H1 (cell line): Measurements from ENCODE around the gene SSTR4. TPM values are rescaled to one million over a fixed set of nuclear protein-coding genes. Genes with fewer than 3 reads are reported as not detected.

Source experiments
- CTCF ChIA-PET: fragments of 300-600 bp; sonication (Branson Sonifier 250); formaldehyde crosslinking; loops from one replicate; lab custom pipeline; 2021; ENCODE audit not compliant: partially characterized antibody; lab: Charles Lee
- POLR2A ChIA-PET: fragments of 300-600 bp; sonication (Branson Sonifier 250); formaldehyde crosslinking; loops from one replicate; lab custom pipeline; 2021; ENCODE audit warnings: inconsistent platforms; ENCODE audit not compliant: partially characterized antibody; lab: Charles Lee
- DNase-seq, 2 experiments: peaks; one replicate each; pipeline versions ENCODE4 v3.0.0 to v3.0.0-alpha.2; 2010 to 2022; ENCODE audit warnings: low spot score in 2 of 2, low read depth in 1 of 2, mixed read lengths in 1 of 2
- FAIRE-seq: peaks from 2 replicates; lab custom pipeline; 2011; peaks lifted over from hg19 to GRCh38; lab: Jason Lieb, UNC
- H2AFZ ChIP-seq: 2 replicates; pipeline ENCODE4 v1.8.1; 2012; ENCODE audit warnings: low read length, inconsistent platforms
- H2AK5ac ChIP-seq: 2 replicates; pipeline ENCODE4 v1.6.1; 2013; ENCODE audit warnings: low read depth, low read length
- H2BK120ac ChIP-seq: replicated peaks from 2 replicates; pipeline ENCODE3; 2013; ENCODE audit warnings: low read depth, low read length, inconsistent platforms
- H2BK12ac ChIP-seq: 2 replicates; pipeline ENCODE4 v1.6.1; 2013; ENCODE audit warnings: low read depth, low read length
- H2BK15ac ChIP-seq: 2 replicates; pipeline ENCODE4 v1.6.1; 2013; ENCODE audit warnings: low read length
- H2BK20ac ChIP-seq: 2 replicates; pipeline ENCODE4 v1.6.1; 2013; ENCODE audit warnings: low read length
- H2BK5ac ChIP-seq: 2 replicates; pipeline ENCODE4 v1.6.1; 2013; ENCODE audit warnings: low read depth, low read length
- H3K14ac ChIP-seq: 2 replicates; pipeline ENCODE4 v1.6.1; 2013; ENCODE audit warnings: inconsistent platforms; ENCODE audit not compliant: insufficient read length
- H3K18ac ChIP-seq: 2 replicates; pipeline ENCODE4 v1.6.1; 2013; ENCODE audit warnings: low read length; ENCODE audit errors: extremely low read depth
- H3K23ac ChIP-seq: 2 replicates; pipeline ENCODE4 v1.6.1; 2013; ENCODE audit warnings: inconsistent platforms; ENCODE audit not compliant: insufficient read length
- H3K23me2 ChIP-seq: 2 replicates; pipeline ENCODE4 v1.6.1; 2013; ENCODE audit warnings: low read depth, low read length
- H3K27ac ChIP-seq: 2 replicates; pipeline ENCODE4 v1.6.1; 2011; ENCODE audit warnings: low read depth, low read length, inconsistent platforms
- H3K27me3 ChIP-seq, 4 experiments: replicated peaks in 1 of 4; 1 replicate in 1 of 4; 2 replicates in 3 of 4; pipeline versions ENCODE4 v1.6.1 to v1.8.1; 2011 to 2013; ENCODE audit warnings: low read length in 3 of 4, mild to moderate bottlenecking in 3 of 4, inconsistent platforms in 2 of 4, mixed read lengths in 2 of 4, moderate library complexity in 1 of 4; ENCODE audit not compliant: control insufficient read depth in 3 of 4, insufficient read depth in 3 of 4; ENCODE audit errors: extremely low read depth in 1 of 4
- H3K36me3 ChIP-seq, 4 experiments: 2 replicates each; pipeline versions ENCODE4 v1.6.1 to v1.8.1; 2011 to 2013; ENCODE audit warnings: mild to moderate bottlenecking in 4 of 4, low read length in 3 of 4, moderate library complexity in 2 of 4, control low read depth in 1 of 4, inconsistent platforms in 1 of 4; ENCODE audit not compliant: insufficient read depth in 4 of 4, control insufficient read depth in 2 of 4
- H3K4ac ChIP-seq: replicated peaks from 2 replicates; pipeline ENCODE3; 2013; ENCODE audit warnings: low read length, low read depth, mixed read lengths, inconsistent platforms; ENCODE audit not compliant: insufficient read length
- H3K4me1 ChIP-seq, 4 experiments: replicated peaks in 1 of 4; 1 replicate in 1 of 4; 2 replicates in 3 of 4; pipeline versions ENCODE4 v1.6.1 to v1.8.1; 2011 to 2013; ENCODE audit warnings: low read length in 3 of 4, inconsistent platforms in 2 of 4, mixed read lengths in 1 of 4; ENCODE audit not compliant: insufficient read depth in 4 of 4, control insufficient read depth in 3 of 4
- H3K4me2 ChIP-seq, 2 experiments: 2 replicates each; pipeline versions ENCODE4 v1.6.1 to v1.8.1; 2011 to 2013; ENCODE audit warnings: low read depth in 2 of 2, low read length in 2 of 2, control low read depth in 1 of 2, inconsistent platforms in 1 of 2, mild to moderate bottlenecking in 1 of 2; ENCODE audit not compliant: insufficient read depth in 1 of 2
- H3K4me3 ChIP-seq, 4 experiments: fragments of 200-600, 300-600 bp in 1 of 4; sonication (generic), shearing (Covaris generic), sonication (Bioruptor Twin) in 1 of 4; 2 replicates each; pipeline versions ENCODE4 v1.5.1 to v1.8.1; 2011 to 2016; ENCODE audit warnings: low read length in 4 of 4, low read depth in 3 of 4, control low read depth in 2 of 4, inconsistent platforms in 2 of 4, mild to moderate bottlenecking in 2 of 4, mixed read lengths in 1 of 4, moderate library complexity in 1 of 4; ENCODE audit not compliant: insufficient read depth in 2 of 4; ENCODE audit errors: extremely low read depth in 1 of 4
- H3K56ac ChIP-seq: replicated peaks from 2 replicates; pipeline ENCODE3; 2013; ENCODE audit warnings: low read depth, mild to moderate bottlenecking, mixed read lengths, low read length, inconsistent platforms; ENCODE audit not compliant: insufficient read length
- H3K79me1 ChIP-seq: 2 replicates; pipeline ENCODE4 v1.6.1; 2013; ENCODE audit warnings: low read depth, low read length, control low read depth
- H3K79me2 ChIP-seq, 2 experiments: 2 replicates each; pipeline versions ENCODE4 v1.6.1 to v1.8.1; 2012 to 2013; ENCODE audit warnings: low read length in 2 of 2, mild to moderate bottlenecking in 2 of 2, inconsistent platforms in 1 of 2; ENCODE audit not compliant: insufficient read depth in 2 of 2, control insufficient read depth in 1 of 2
- H3K9ac ChIP-seq, 4 experiments: replicated peaks in 1 of 4; 1 replicate in 1 of 4; 2 replicates in 3 of 4; pipeline versions ENCODE4 v1.6.1 to v1.8.1; 2011 to 2013; ENCODE audit warnings: low read depth in 3 of 4, low read length in 3 of 4, control low read depth in 2 of 4, mild to moderate bottlenecking in 2 of 4, moderate library complexity in 2 of 4, inconsistent platforms in 1 of 4; ENCODE audit errors: extremely low read depth in 1 of 4
- H3K9me3 ChIP-seq, 2 experiments: 2 replicates each; pipeline versions ENCODE4 v1.6.1 to v1.8.1; 2012 to 2013; ENCODE audit warnings: mild to moderate bottlenecking in 2 of 2, moderate library complexity in 2 of 2, control low read depth in 1 of 2, inconsistent platforms in 1 of 2, low read depth in 1 of 2, low read length in 1 of 2, mixed read lengths in 1 of 2; ENCODE audit not compliant: insufficient read depth in 2 of 2
- H4K20me1 ChIP-seq, 2 experiments: replicated peaks in 1 of 2; 2 replicates each; pipeline versions ENCODE3 to v1.8.1; 2011 to 2013; ENCODE audit warnings: inconsistent platforms in 2 of 2, low read length in 2 of 2, mild to moderate bottlenecking in 1 of 2; ENCODE audit not compliant: insufficient read depth in 2 of 2, control insufficient read depth in 1 of 2
- H4K5ac ChIP-seq: 2 replicates; pipeline ENCODE4 v1.6.1; 2013; ENCODE audit warnings: low read length, low read depth, mixed read lengths, inconsistent platforms; ENCODE audit not compliant: insufficient read length
- H4K8ac ChIP-seq: 2 replicates; pipeline ENCODE4 v1.8.0; 2013; ENCODE audit warnings: mild to moderate bottlenecking, moderate library complexity, low read length, inconsistent platforms; ENCODE audit not compliant: insufficient read depth; ENCODE audit errors: extremely low read depth
- H4K91ac ChIP-seq: replicated peaks from 2 replicates; pipeline ENCODE3; 2013; ENCODE audit warnings: low read length, mixed read lengths, inconsistent platforms; ENCODE audit not compliant: insufficient read length
- CBX8 ChIP-seq: fragments of 300-800, 300-1000 bp; sonication (generic); IDR thresholded peaks from 2 replicates; pipeline ENCODE4 v1.7.1; 2016; ENCODE audit warnings: low read depth, low read length, borderline replicate concordance
- CHD2 ChIP-seq: IDR thresholded peaks from 2 replicates; pipeline ENCODE4 v1.6.1; 2012; ENCODE audit warnings: low read length, improper control_type of control experiment
- CREB1 ChIP-seq: IDR thresholded peaks from 2 replicates; pipeline ENCODE4 v1.6.1; 2012; ENCODE audit warnings: inconsistent platforms
- E2F6 ChIP-seq: IDR thresholded peaks from 2 replicates; pipeline ENCODE4 v1.6.1; 2012; ENCODE audit warnings: inconsistent platforms
- EGR1 ChIP-seq: IDR thresholded peaks from 2 replicates; pipeline ENCODE4 v1.6.1; 2011; ENCODE audit warnings: low read depth, low read length, borderline replicate concordance
- EP300 ChIP-seq, 2 experiments: IDR thresholded peaks; 1 replicate in 1 of 2; 2 replicates in 1 of 2; pipeline ENCODE4 v1.6.1; 2011 to 2012; ENCODE audit warnings: low read depth in 2 of 2, low read length in 2 of 2, mild to moderate bottlenecking in 2 of 2, borderline replicate concordance in 1 of 2, inconsistent platforms in 1 of 2, moderate library complexity in 1 of 2
- GTF2F1 ChIP-seq: IDR thresholded peaks from 2 replicates; pipeline ENCODE4 v1.6.1; 2012; ENCODE audit warnings: low read depth, low read length, improper control_type of control experiment, borderline replicate concordance
- JUND ChIP-seq: IDR thresholded peaks from 2 replicates; pipeline ENCODE4 v1.6.1; 2011; ENCODE audit warnings: mild to moderate bottlenecking, improper control_type of control experiment, low read length
- RXRA ChIP-seq: IDR thresholded peaks from 2 replicates; pipeline ENCODE4 v1.6.1; 2011; ENCODE audit warnings: low read depth, mild to moderate bottlenecking, low read length, moderate library complexity; ENCODE audit not compliant: insufficient read depth
- TCF12 ChIP-seq: IDR thresholded peaks from 2 replicates; pipeline ENCODE4 v1.6.1; 2011; ENCODE audit warnings: low read depth, mild to moderate bottlenecking, low read length
- WGBS, 2 experiments: shearing (Covaris generic) in 1 of 2; methylation state at CpG; one replicate each; pipeline versions ENCODE4 v1.1.6 to v1.1.7; 2013 to 2015; ENCODE audit warnings: low lambda C conversion rate in 2 of 2, mixed read lengths in 2 of 2, inconsistent platforms in 1 of 2, low coverage in 1 of 2, missing lambda C conversion rate in 1 of 2; ENCODE audit not compliant: insufficient replicate concordance in 2 of 2, insufficient coverage in 1 of 2, insufficient read length in 1 of 2; ENCODE audit errors: extremely low coverage in 1 of 2, missing lambda C conversion rate in 1 of 2; 5-methylcytosine and 5-hydroxymethylcytosine counted together
- polyA plus RNA-seq, 7 experiments: library from polyadenylated mRNA; depleted of rRNA in 3 of 7; stranded (reverse) in 5 of 7; unstranded in 2 of 7; fragments of >200 nt in 5 of 7; fragments of 200-250 nt in 2 of 7; gene quantifications; 1 replicate in 5 of 7; 2 replicates in 1 of 7; 4 replicates in 1 of 7; pipeline versions ENCODE4 v1.2.1 to v1.2.3, GENCODE V29; 2011 to 2013; ENCODE audit warnings: missing spikeins in 2 of 7, mixed read lengths in 2 of 7
- total RNA-seq: library from RNA; stranded (reverse); fragmentation: NEBNext Ultra II Directional; extraction: Animal tissue kit (Norgen Biotek cat#: 25700); gene quantifications from 2 replicates; pipeline ENCODE4 v1.2.1, GENCODE V29; 2021
- TF ChIP-seq, protein P1 (sequence below): IDR thresholded peaks from 2 replicates; pipeline ENCODE4 v1.6.1; 2011; ENCODE audit warnings: low read length, improper control_type of control experiment

Gene SSTR4
- total and polyA plus RNA-seq, 2 of the 8 experiments (the other 6 are each of a cell fraction or from before 2014, with no cell fraction given) = 0.05 TPM; not detected in 1

GRCh38 chr20:23085436-23086055 lies 50.4 kb downstream of the SSTR4 start:
- H2BK12ac ChIP-seq = peak overlapping the region; percentile 55; the same call in 1 of the 2 replicates
- H3K14ac ChIP-seq = no peak overlapping the region
- peak overlapping the region; percentile 67 for H4K91ac ChIP-seq
- H3K4me3 ChIP-seq = no peak overlapping the region
- no peak overlapping the region for H3K27ac ChIP-seq
- ChIA-PET POLR2A (no interaction called here), CTCF (interaction anchor here (0.9 to 1.6 kb wide), 6 partner anchors 11 to 256 kb away, joined by 3 to 5 read pairs (median 4); no protein-coding TSS in a partner anchor)
- H3K4me2 ChIP-seq = no peak overlapping the region
- H2BK120ac ChIP-seq = no peak overlapping the region
- no peak overlapping the region for H3K56ac ChIP-seq
- H3K23me2 ChIP-seq = no peaks in the 10 kb centered on the region
- H3K9ac ChIP-seq = no peak overlapping the region
- H3K23ac ChIP-seq = no peak overlapping the region
- peaks cover 0 to 7% (median 2%) of the 10 kb centered on the region in 4 experiments; a peak in 2 of 7 replicates for H3K4me1 ChIP-seq
- H2BK15ac ChIP-seq = no peak overlapping the region
- no peak overlapping the region for H4K8ac ChIP-seq
- no peak overlapping the region for H3K18ac ChIP-seq
- no peaks in the 10 kb centered on the region for H3K27me3 ChIP-seq
- no peaks in the 10 kb centered on the region for H4K20me1 ChIP-seq
- H2AK5ac ChIP-seq = no peak overlapping the region
- H3K79me2 ChIP-seq = no peaks in the 10 kb centered on the region
- no peak overlapping the region for H2BK5ac ChIP-seq
- H4K5ac ChIP-seq = no peak overlapping the region
- DNase-seq (no peak), FAIRE-seq (no peak)
- H3K9me3 ChIP-seq = no peaks in the 10 kb centered on the region
- no peaks in the 10 kb centered on the region for H3K36me3 ChIP-seq
- 94% methylated on average over 12 of the region's 23 CpGs; no CpG with 5 or more reads in 1 of the 2 experiments for WGBS, 2 experiments
- H2BK20ac ChIP-seq = no peak overlapping the region
- no peaks in the 10 kb centered on the region for H3K79me1 ChIP-seq
- H3K4ac ChIP-seq = no peak overlapping the region
- H2AFZ ChIP-seq = no peak overlapping the region
- TF ChIP-seq GTF2F1 (no peak), CREB1 (no peak), RXRA (no peak), TCF12 (no peak), E2F6 (no peak), EGR1 (no peak), CHD2 (no peak), EP300 (IDR thresholded peaks at IDR 0.05; ENCODE audit: borderline replicate concordance in 1 of 2, low read depth in 2 of 2, low read length in 2 of 2) (no peak), CBX8 (no peak), JUND (no peak)
- TF ChIP-seq, protein P1, sequence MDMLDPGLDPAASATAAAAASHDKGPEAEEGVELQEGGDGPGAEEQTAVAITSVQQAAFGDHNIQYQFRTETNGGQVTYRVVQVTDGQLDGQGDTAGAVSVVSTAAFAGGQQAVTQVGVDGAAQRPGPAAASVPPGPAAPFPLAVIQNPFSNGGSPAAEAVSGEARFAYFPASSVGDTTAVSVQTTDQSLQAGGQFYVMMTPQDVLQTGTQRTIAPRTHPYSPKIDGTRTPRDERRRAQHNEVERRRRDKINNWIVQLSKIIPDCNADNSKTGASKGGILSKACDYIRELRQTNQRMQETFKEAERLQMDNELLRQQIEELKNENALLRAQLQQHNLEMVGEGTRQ = no peak
